ENCODE data around the gene DNAI4. TPM values are rescaled to one million over a fixed set of nuclear protein-coding genes. Genes with fewer than 3 reads are reported as not detected.

The DNAI4 gene
- total and polyA plus RNA-seq, 9 of the 15 experiments (the other 6 are each of a cell fraction or from before 2014, with no cell fraction given): 0.57 to 4.8 (median 2.6) TPM; not detected in 1

- TF ChIP-seq HMBOX1 (IDR thresholded peaks at IDR 0.05) (peak; percentile 35; the same call in 1 of the 2 replicates), USF1 (CRISPR knock-in tag; IDR thresholded peaks at IDR 0.05) (peak; percentile 38), MBD2 (IDR thresholded peaks at IDR 0.05; ENCODE audit: borderline replicate concordance, low read depth) (peak; percentile 86; the same call in 1 of the 2 replicates), USF2 (CRISPR knock-in tag; IDR thresholded peaks at IDR 0.05) (no peak), TAF9B (IDR thresholded peaks at IDR 0.05; ENCODE audit: partially characterized antibody) (peak; percentile 64), CTBP1 (IDR thresholded peaks at IDR 0.05; ENCODE audit: borderline replicate concordance) (peak; percentile 91), ATF1 (CRISPR knock-in tag; IDR thresholded peaks at IDR 0.05) (no peak), ATF1 (tag; IDR thresholded peaks at IDR 0.05) (peak; percentile 72; the same call in 1 of the 2 replicates), KLF1 (tag; IDR thresholded peaks at IDR 0.05) (peak; percentile 86), ZNF354B (CRISPR knock-in tag; IDR thresholded peaks at IDR 0.05) (no peak), ILK (tag; IDR thresholded peaks at IDR 0.05; ENCODE audit: borderline replicate concordance, low read depth) (no peak), U2AF1 (optimal IDR thresholded peaks at IDR 0.05; ENCODE audit: low read depth, low read length) (peak; percentile 14), RBM22 (IDR thresholded peaks at IDR 0.05; ENCODE audit: low read depth, low read length, poor library complexity, severe bottlenecking) (peak; percentile 91), POLR2A (conservative IDR thresholded peaks at IDR 0.05) (peak; percentile 88), TRIM25 (IDR thresholded peaks at IDR 0.05; ENCODE audit: borderline replicate concordance) (no peak), ZBTB7A (IDR thresholded peaks at IDR 0.05; ENCODE audit: borderline replicate concordance, control insufficient read depth, low read depth, low read length) (peak; percentile 94), ETV5 (CRISPR knock-in tag; IDR thresholded peaks at IDR 0.05; ENCODE audit: low read depth) (peak; percentile 97), CSDE1 (IDR thresholded peaks at IDR 0.05) (peak in 1 of 2 experiments; percentile 78; a peak in 2 of 4 replicates), CCNT2 (IDR thresholded peaks at IDR 0.05; ENCODE audit: borderline replicate concordance, extremely low read depth, insufficient read length, low read depth, low read length) (peak; percentile 75), E2F8 (IDR thresholded peaks at IDR 0.05; ENCODE audit: low read depth, partially characterized antibody) (peak; percentile 55)
These were observed at the start of gene DNAI4, which contains the start of gene MIER1 (continued) for GRCh38 chr1:66924756-66925557.
